Choroid plexus epithelial cell (primary cell): ENCODE measurements around the gene CRNKL1.
A peak's percentile ranks its signal among the peaks of the same experiment; 100 is the strongest.

Source experiments
- DNase-seq: peaks from one replicate; pipeline ENCODE4 v3.0.0-alpha.2; 2010; ENCODE audit warnings: low read depth
- H3K4me3 ChIP-seq: 2 replicates; pipeline ENCODE4 v1.5.1; 2011; ENCODE audit warnings: low read depth, mild to moderate bottlenecking, control low read depth, low read length, moderate library complexity
- CTCF ChIP-seq: conservative IDR thresholded peaks from 2 replicates; pipeline ENCODE4 v1.5.1; 2011; ENCODE audit warnings: low read depth, mild to moderate bottlenecking, control low read depth, inconsistent platforms, low read length, moderate library complexity

CRNKL1 gene

GRCh38 chr20:19992996-19993908 is 59.0 kb downstream of the CRNKL1 start:
- TF ChIP-seq CTCF, result no peak
- H3K4me3 ChIP-seq, result no peak overlapping the region
- peak; percentile 86 for DNase-seq

- DNase-seq, result peak; percentile 37
- H3K4me3 ChIP-seq, result no peak overlapping the region
- TF ChIP-seq CTCF, result no peak
These were observed 60.4 kb downstream of the CRNKL1 start for GRCh38 chr20:19991854-19992253.

- no peak for TF ChIP-seq CTCF
- no peak for DNase-seq
- no peak overlapping the region for H3K4me3 ChIP-seq
These were observed 61.0 kb downstream of the CRNKL1 start for GRCh38 chr20:19991308-19991707.

- TF ChIP-seq CTCF, result no peak
- H3K4me3 ChIP-seq, result no peak overlapping the region
- no peak for DNase-seq
These were observed 61.4 kb downstream of the CRNKL1 start for GRCh38 chr20:19990850-19991249.

- no peak for TF ChIP-seq CTCF
- no peak for DNase-seq
- no peak overlapping the region for H3K4me3 ChIP-seq
These were observed 65.2 kb downstream of the CRNKL1 start for GRCh38 chr20:19987046-19987445.

- DNase-seq, result peak; percentile 43
- H3K4me3 ChIP-seq, result no peak overlapping the region
- TF ChIP-seq CTCF, result no peak
These were observed 65.8 kb downstream of the CRNKL1 start for GRCh38 chr20:19986419-19986818.
